ENCODE data around the gene C19orf38. TPM values are rescaled to one million over a fixed set of nuclear protein-coding genes. Genes with fewer than 3 reads are reported as not detected.

Gene C19orf38
- total and polyA plus RNA-seq, 2 donors (not counting 3 experiments of a cell fraction or from before 2014, with no cell fraction given) = not detected

GRCh38 chr19:10908380-10908960 lies 60.3 kb downstream of the C19orf38 start:
- TF ChIP-seq CTCF (IDR thresholded peaks at IDR 0.05; ENCODE audit: extremely low read depth in 1 of 2, insufficient read depth in 1 of 2, low read depth in 1 of 2, low read length in 2 of 2) (no peak), POLR2A (IDR thresholded peaks at IDR 0.05; ENCODE audit: low read depth, low read length) (no peak), POLR2AphosphoS5 (IDR thresholded peaks at IDR 0.05; ENCODE audit: insufficient read depth, low read depth, low read length) (no peak), EZH2 (IDR thresholded peaks at IDR 0.05; ENCODE audit: borderline replicate concordance, low read depth, low read length, severe bottlenecking) (no peak), MYC (IDR thresholded peaks at IDR 0.05; ENCODE audit: low read depth, low read length) (no peak)
- H3K4me3 ChIP-seq (replicated peaks in 1 of 3; ENCODE audit: insufficient read depth in 1 of 3, low read depth in 1 of 3, low read length in 3 of 3) = no peak overlapping the region
- H3K9ac ChIP-seq (replicated peaks; ENCODE audit: extremely low read depth, insufficient read depth, low read length) = no peak overlapping the region
- H2AFZ ChIP-seq (ENCODE audit: low read depth, low read length) = no peak overlapping the region
- no peak overlapping the region for H3K27ac ChIP-seq (ENCODE audit: insufficient read depth, low read depth, low read length)
- H3K4me2 ChIP-seq (ENCODE audit: insufficient read depth, low read length) = no peak overlapping the region
- H3K79me2 ChIP-seq (ENCODE audit: control insufficient read depth, insufficient read depth, low read length) = no peaks in the 10 kb centered on the region
- ChIA-PET CTCF (interaction anchor here (1.9 kb wide), 1 partner anchor 37 kb away, joined by 7 read pairs; the partner anchor contains the start of gene CARM1), POLR2A (no interaction called here)
- intact Hi-C loops (cut with micrococcal nuclease) = no loop called here
- no TSS peak for BruUV-seq (replicated peaks)
- H3K9me3 ChIP-seq (replicated peaks; ENCODE audit: control insufficient read depth, insufficient read depth, low read length) = no peaks in the 10 kb centered on the region
- peaks cover 0 to 30% of the 10 kb centered on the region in 2 experiments for H3K36me3 ChIP-seq (ENCODE audit: control insufficient read depth in 2 of 2, extremely low read depth in 1 of 2, insufficient read depth in 2 of 2, low read length in 2 of 2)
- H3K27me3 ChIP-seq (ENCODE audit: control insufficient read depth in 2 of 2, insufficient read depth in 2 of 2, low read length in 2 of 2) = no peaks in the 10 kb centered on the region
- DNase-seq (ENCODE audit: low read depth, low spot score) (no peak), FAIRE-seq (no peak)
- H3K9me1 ChIP-seq (replicated peaks; ENCODE audit: control insufficient read depth, extremely low read depth, insufficient read depth, low read length) = no peaks in the 10 kb centered on the region
- no peaks in the 10 kb centered on the region for H4K20me1 ChIP-seq (replicated peaks; ENCODE audit: control insufficient read depth, extremely low read depth, insufficient read depth, low read length)
- H3K4me1 ChIP-seq (ENCODE audit: control insufficient read depth, extremely low read depth, insufficient read depth, low read length) = no peaks in the 10 kb centered on the region
- dilution Hi-C loops (cut with MboI; ENCODE audit: extremely low pct_ligation_motif_present, low sequenced_read_pairs) = no loop called here

Data from endothelial cell of umbilical vein (primary cell).